Hindlimb muscle (tissue), 1 donor: ENCODE measurements around the gene MAP3K20. TPM values are rescaled to one million over a fixed set of nuclear protein-coding genes. Genes with fewer than 3 reads are reported as not detected.
"Not testable (repeated sequence)": the region's sequence is repeated elsewhere in the genome, so short reads cannot be mapped to it uniquely, and the experiment has no call there.

Experiments
- DNase-seq: peaks from one replicate; pipeline ENCODE4 v3.0.0-alpha.2; 2013
- polyA plus RNA-seq: library from polyadenylated mRNA; unstranded; fragments of 120-200 nt; gene quantifications from one replicate; pipeline ENCODE4 v1.2.1, GENCODE V29; 2013; ENCODE audit not compliant: insufficient read length

Gene MAP3K20
- polyA plus RNA-seq, 1 donor, result 79.1 TPM

DNA sequence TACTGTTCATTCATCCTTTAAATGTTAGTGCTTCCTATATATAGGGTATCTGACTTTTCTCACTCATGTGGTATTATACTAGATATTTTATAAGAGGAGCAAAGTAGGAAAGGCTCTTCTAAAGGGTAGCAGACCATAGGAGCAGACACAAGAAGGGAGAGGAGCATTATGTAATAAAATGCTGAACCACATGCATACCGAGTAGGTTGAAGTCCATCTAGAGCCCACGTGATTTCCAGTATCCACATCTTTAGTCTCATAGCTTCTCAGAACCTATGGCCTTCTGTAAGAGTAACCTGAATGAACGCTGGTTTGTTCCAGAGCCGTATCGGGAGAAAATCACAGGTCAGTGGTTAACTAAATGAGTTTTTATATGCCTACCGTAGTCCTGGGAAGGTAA lies 85.9 kb downstream of the MAP3K20 start:
- DNase-seq, result no peak

DNA sequence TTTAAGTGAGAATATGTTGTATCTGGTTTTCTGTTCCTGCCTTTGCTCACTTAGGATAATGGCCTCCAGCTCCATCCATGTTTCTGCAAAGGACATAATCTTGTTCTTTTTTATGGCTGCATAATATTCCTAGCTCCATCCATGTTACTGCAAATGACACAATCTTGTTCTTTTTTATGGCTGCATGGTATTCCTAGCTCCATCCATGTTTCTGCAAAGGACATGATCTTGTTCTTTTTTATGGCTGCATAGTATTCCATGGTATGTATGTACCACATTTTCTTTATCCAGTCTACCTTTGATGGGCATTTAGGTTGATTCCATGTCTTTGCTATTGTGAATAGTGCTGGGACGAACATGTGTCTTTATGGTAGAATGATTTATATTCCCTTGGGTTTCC lies 87.7 kb downstream of the MAP3K20 start:
- not testable (repeated sequence) for DNase-seq

DNA sequence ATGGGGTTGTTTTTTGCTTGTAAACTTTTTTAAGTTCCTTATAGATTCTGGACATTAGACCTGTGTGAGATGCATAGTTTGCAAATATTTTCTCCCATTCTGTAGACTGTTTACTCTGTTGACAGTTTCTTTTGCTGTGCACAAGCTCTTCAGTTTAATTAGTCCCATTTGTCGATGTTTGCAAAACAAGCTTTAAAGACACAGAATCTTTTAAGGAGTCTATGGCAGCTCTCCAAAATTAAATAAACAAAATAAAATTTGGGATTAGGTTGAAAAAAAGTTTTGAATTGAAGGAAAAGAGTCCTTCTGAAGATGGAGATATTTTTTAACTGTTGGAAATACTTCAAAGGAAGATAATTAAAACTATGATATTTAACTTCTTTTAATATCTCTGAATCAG lies 88.8 kb downstream of the MAP3K20 start:
- no peak for DNase-seq

DNA sequence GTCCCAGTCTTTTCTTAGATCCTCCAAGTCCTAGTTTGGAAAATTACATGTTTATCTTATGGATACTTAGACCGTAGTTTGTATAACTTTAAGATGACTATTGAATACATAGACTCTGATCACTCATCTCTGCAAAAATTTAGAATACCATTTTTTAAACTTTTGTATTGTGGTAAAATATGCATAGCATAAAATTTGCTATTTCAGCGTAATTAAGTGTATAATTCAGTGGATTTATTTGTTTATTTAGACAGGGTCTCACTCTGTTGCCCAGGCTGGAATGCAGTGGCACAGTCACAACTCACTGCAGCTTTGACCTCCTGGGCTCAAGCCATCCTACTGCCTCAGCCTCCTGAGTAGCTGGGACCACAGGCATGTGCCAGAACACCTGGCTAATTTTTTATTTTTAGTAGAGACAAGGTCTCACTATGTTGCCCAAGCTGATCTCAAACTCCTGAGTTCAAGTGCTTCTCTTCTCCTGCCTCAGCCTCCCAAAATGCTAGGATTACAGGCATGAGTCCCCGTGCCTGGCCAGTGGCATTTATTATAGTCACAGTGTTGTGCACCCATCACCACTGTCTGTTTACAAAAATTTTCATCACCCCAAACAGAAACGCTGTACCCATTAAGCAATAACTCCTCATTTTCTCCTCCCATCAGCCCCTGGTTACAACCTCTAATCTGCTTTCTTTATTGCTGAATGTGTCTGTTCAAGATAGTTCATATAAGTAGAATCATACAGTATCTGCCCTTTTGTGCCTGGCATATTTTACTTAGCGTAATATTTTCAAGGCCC lies 90.0 kb downstream of the MAP3K20 start:
- DNase-seq, result no peak

DNA sequence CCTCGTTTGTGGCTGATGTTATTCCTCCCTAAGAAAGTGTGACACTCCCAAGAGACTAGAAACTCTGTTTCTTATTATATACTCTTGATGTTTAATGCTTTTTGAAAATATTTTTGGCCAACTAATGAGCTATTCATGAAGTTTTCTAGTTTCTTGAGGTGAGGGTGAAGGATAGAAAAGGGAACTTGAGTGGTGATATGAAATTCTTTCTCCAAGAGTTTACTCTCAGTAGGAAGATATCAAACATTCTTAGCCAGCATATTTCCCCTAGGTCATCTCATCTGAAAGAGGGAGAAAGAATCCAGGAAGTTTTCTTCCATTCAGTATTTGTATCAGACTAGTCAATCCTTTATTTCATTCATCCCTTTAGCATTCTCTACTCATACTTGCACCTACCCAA lies 95.7 kb downstream of the MAP3K20 start:
- no peak for DNase-seq

DNA sequence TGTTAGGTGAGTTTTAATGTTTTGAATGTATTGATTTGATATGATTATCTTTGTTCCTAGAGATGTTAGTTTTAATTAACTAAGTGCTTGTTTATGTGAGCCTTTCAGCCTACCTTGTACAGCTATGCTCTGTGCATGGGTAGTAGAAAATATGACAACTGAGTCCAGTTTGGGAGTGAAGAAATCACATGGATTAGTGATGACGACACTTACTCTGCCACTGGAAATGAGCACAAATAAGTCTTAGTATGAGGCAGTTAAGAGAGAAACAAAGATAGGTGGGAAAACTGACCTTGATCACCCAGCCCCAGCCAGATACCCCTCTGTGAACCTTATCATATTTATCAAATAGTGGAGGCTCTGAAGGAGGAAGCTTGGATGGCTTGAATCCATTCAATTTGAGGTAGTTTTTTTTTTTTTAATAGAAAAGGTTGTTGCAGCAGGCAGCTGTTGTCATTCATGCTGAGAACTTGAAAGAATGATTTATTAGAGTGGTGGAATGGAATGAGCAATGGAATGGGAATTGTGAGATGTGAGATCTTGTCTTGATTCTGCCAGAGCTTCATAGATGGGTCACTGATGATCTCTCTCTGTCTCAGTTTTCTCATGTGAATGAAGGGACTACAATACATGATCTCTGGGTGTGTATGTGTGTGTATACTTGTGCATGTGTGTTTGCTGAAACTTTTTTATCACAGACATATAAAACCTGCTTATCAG lies 96.4 kb downstream of the MAP3K20 start:
- no peak for DNase-seq

DNA sequence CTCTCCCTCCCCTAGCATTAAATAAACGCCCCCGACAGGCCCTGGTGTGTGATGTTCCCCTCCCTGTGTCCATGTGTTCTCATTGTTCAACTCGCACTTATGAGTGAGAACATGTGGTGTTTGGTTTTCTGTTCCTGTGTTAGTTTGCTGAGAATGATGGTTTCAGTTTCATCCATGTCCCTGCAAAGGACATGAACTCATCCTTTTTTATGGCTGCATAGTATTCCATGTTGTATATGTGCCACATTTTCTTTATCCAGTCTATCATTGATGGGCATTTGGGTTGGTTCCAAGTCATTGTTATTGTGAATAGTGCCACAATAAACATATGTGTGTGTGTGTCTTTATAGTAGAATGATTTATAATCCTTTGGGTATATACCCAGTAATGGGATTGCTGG lies 98.7 kb downstream of the MAP3K20 start:
- DNase-seq, result not testable (repeated sequence)

DNA sequence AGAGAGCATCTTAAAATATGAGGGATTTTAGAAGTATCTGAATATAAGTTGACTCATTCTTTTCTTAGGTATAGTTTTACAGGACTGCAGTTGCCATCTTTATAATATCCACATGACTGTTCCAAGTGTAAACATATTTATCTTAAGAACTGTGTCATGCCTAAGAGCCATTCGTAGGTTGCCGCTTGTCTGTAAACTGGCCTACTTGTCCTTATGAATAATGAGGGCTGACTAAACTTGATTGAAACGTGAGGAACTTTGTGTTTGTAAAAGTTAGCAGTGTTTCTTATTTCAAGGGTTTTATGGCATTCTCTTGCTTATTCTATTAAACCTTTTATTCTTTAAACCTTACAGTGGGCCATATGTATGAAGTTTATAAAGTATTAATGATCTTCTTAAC lies 99.6 kb downstream of the MAP3K20 start:
- DNase-seq, result no peak

DNA sequence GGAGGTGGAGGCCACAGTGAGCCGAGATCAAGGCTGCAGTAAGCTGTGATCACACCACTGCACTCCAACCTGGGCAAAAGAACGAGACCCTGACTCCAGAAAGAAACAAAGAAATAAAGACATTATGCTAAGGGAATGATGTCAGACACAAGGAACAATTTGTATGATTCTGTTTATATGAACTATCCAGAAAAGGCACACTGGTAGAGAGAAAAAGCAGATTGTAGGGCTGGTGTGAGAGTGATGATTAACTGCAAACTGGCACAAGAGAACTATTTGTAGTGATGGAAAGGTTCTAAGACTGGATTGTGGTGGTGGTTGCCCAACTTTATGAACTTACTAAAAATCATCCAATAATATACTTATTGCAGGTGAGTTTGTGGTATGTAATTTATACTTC lies 106.3 kb downstream of the MAP3K20 start:
- DNase-seq, result no peak

DNA sequence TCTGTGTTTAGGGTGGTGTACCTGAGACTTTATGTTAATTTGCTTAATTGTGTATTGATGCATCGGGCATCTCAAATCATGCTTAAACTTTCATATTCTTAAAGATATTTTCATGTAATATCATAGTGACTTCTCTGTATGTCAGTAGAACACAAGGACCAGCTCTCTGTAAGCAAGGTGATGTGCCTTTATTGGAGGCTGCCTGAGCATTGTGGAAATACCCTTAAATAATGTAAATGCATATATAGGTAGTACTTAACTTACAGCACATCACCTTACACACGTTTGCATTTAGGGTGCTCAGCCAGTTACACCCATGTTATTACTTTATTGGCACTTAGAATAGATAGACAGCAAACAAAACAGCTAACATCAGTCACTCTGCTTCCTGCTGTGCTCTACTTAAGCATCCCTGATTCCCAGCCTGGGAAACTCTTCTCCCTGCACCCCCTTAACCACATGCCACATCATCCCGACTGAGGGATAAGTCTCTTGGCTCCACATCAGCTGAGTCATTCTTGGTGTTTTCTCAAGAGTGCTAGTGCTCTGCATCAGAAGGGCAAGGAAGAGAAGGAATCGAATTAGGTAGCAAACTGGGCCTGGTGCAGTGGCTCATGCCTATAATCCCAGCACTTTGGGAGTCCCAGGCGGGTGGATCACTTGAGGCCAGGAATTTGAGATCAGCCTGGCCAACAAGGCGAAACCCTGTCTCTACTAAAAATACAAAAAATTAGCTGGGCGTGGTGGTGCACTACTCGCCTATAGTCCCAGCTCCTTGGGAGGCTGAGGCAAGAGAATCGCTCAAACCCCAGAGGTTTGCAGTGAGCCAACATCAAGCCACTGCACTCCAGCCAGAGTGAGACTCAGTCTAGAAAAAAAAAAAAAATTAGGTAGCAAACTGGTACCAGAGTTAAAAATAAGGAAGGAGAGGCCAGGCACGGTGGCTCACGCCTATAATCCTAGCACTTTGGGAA lies 108.7 kb downstream of the MAP3K20 start:
- DNase-seq, result no peak

DNA sequence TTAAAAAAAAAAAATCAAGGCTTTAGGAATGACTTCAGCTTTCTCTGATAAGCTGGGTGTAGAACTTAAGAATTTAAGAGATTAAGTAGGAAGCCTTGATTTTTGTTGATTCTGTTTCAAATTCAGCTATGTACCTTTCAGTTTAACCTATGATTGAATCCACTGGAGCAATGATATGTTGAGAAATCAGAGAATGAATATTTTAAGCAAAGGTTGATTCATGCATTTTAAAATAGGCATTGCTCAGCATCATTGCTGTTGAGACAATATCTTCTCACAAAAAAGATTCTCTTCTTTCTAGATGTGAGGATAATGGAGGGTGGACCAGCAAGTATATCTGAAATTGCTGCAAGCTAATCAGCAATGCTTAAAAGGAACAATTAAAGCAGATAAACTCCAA lies 109.8 kb downstream of the MAP3K20 start:
- no peak for DNase-seq

DNA sequence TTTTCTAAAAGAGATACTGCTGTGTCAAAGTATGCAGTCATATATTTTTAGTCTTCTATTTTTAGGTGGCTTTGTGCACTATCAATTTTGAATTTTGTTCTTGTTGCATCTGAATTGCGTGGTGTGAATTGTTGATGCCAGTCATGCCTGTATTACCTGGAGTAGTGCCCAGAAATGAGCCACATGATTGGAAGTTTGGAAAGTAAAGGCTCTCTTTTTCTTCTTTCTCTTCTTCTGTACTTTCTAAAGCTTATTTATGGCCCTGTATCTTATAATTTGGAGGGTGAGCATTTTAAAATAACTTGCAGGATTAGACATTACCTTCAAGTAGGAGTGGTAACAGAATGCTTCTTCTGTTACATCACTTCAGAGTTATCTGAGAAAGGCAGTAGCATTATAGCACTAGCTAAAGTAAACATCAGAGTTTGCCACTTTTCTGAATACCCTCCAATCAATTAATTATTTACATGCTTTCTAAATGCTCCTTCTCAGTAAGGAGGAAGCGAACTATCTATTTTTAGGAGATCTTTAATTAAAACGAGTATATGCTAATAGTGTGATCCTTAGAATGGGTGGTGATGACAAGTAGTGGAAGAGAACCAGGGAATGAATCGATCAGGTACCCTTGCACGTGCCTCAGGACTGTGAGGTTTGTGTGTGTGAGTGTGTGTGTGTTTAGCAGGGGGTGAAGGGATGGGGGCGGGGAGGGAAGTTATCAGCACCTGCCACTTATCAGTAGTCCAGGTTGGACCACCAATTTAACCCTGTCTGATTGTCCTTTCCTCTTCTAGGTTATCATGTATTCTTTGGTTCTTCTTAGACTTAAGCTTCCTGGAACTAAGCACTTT lies 112.5 kb downstream of the MAP3K20 start:
- no peak for DNase-seq

DNA sequence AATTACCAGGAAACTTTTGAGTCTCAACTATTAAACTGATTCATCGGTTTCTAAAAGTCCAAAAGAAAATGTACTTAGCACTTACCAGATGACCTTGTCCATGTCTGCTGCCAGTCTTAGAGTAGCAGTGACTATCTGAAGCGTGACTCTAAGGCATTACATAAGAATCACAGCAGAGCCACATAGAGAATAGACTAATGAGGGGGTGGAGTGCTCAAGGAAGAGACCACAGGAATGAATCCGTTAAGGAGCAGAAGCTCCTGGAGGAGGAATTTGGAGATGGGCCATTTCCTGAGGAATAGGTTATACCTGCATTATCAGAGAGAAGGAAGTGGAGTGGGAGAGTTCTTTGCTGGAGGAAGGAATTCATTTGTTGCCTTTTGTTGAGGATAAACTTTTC lies 116.0 kb downstream of the MAP3K20 start:
- DNase-seq, result no peak

DNA sequence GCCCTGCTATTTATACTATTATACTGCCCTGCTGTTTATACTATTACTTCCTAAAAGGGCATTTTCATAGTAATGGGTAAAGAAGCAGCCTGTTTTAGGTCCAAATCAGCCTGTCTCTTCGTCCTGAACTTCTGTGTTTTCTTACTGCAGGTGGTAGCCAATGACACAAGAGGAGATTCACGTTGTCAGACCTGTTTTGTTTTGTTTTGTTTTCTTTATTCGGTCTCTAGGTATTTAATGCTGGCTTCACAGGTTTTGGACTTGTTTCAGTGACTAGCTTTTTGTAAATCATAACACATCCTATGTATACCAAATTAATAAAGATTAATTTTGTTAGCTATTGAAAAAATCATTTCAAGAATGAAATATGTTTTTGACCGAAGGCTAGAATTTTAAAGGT lies 116.4 kb downstream of the MAP3K20 start:
- no peak for DNase-seq

DNA sequence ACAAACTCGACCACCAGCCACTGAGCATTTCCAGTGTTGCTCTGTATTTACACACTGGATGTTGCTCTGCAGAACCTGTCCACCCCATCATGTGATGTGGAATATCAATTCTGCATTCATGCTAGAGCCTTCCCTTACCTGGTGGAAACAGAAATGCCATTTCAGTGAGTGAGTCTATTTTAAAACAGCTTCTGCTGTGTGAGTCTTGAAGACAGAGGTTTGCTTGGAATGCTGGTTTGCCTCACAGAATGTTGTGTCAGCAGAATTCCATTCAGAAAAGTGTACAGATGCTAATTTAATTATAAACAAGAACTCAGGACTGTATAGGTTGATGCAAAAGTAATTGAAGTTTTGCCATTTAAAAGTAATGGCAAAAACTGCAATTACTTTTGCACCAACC lies 118.3 kb downstream of the MAP3K20 start:
- no peak for DNase-seq

DNA sequence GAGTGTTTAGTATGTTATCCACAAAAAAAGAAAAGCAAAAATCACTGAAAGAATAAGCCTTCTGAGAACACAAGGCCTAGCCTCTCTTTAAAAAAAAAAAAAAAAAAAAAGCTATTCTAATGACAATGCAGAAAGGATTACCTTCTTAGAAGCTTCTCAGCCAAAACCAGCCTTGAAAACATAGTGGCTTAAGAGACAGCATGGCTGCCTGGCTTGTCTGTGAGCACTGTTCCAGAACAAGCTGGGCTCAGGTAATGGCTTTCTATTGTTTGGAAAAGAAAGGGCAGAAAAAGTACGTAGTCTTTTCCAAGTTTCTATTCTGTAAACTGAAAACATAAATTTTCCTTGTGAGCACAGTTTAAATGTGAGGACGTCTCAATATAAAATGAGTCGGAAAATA lies 119.5 kb downstream of the MAP3K20 start:
- DNase-seq, result no peak

DNA sequence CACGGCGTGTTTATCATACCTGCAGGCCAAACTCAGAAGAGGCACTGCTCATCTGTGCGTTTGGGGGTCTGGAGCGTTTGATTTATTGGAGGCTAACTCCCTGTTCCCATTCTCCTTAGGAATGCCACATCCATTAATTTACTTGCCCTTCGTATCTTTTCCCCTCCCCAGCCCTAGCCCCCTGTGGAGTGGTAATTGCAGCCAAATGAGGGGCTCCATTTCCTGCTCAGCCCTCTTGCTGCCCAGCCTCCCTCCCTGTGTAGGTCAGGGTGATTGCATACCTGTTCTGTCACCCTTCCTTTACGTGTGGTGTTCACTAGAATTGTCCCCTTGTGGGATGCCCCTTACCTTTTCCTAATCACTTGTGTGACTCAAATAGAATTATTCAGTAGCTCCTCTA lies 120.4 kb downstream of the MAP3K20 start:
- DNase-seq, result no peak

DNA sequence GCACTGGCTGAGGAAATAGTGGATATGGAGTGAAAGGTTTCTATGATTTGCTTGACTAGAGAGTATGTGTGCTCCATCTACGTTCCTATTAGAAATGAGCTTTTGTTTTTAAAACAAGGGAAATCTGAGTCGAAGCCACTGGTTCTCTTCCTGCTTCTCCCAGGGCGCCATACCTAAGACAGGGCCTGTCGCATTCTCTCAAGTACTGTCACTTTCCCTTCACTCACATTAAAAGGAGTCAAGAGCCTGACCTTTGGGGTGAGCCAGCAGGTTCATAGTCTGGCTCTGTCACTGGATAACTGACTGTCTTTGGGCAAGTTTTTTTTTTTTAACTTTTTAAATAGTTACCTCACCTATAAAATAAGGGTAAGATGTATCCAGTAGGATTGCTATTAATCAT lies 121.0 kb downstream of the MAP3K20 start:
- DNase-seq, result no peak

DNA sequence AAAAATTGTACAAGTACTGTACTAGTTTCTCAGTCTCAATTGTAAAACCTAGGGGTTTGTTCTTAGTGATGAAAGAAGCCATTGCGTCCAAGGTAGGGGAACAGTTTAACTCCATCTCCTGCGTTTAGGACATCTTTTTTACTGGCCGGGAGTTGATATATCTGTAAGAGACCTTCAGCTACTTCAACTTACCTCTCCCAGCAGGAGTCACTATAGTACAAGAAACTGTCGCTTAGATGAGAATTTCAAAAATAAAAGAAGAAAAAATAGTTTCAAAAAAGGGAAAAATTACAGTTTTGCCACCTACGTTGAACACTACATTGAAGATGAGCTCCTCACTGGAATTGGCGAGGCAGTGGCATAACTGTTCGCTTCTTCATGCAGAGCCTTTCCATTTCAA lies 122.7 kb downstream of the MAP3K20 start:
- DNase-seq, result no peak

DNA sequence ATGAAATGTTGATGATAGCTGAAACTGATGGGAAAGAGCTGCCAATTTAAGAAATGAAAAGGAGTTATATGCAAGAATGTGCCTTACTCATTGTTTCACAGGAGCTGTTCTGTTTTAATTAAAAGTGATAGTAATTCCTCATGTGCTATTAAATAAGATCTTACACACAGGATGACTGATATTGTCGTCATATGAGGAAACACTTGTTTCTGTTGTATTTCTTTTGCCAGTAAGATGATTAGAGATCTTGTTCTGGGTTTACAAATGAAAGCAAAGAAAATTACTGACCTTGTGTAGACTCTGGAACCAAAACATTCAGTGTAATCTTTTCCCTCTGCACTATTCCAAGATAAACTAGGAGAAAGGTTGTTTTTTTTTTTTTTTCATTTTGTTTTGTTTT lies 123.6 kb downstream of the MAP3K20 start:
- no peak for DNase-seq

DNA sequence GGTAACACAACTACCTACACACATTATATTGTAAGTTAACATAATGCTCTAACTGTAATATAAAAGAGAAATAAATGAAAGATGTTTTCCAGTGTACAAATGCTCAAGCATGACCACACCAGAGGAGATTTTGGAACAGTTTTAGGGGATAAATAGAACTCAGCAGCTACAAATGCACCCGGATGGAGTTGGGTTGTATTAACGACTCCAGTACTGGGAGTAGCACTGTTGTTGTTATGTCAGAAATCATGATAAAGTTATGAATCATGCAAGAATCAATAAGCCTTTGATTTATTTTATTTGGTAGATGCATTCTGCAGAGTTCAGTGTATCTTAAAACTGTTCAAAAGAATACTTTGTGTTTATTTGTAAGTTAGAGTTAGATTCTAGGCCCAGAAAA lies 126.9 kb downstream of the MAP3K20 start:
- no peak for DNase-seq

DNA sequence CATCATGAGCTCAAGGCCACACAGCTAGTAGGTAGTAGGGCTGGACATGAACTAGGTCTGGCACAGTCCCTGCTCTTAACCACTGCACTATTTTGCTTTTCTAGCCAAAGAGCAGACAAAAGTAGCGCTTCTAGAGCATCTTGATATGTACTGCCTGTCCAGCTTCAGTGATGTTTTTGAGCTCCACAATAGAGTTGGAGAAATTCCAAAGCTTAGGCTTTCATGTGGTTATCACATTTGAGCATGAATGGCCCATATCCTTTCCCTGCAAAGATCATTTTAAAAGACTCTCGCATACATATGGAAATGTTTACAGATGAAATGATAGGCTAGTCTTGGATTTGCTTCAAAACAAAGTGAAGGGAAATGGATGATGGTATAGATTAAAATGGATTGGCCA lies 128.7 kb downstream of the MAP3K20 start:
- no peak for DNase-seq
